ENCODE data around the gene HEXB. TPM values are rescaled to one million over a fixed set of nuclear protein-coding genes. Genes with fewer than 3 reads are reported as not detected.

HEXB gene
- total RNA-seq, 2 experiments from 2014 or later, result 46.2 to 49.1 TPM

GRCh38 chr5:74649421-74649973, 35.5 kb upstream of the HEXB start:
- DNase-seq, result no peak
- no peak for TF ChIP-seq CTCF (IDR thresholded peaks at IDR 0.05)
- Mint-ChIP-seq H3K27ac (no peak overlapping the region), H3K36me3 (ENCODE audit: low read depth) (no peaks in the 10 kb centered on the region), H3K27me3 (peaks cover 12% of the 10 kb centered on the region), H3K9me3 (no peaks in the 10 kb centered on the region), H3K4me1 (ENCODE audit: low read depth) (no peaks in the 10 kb centered on the region), H3K4me3 (no peak overlapping the region)
- ATAC-seq, result no peak
- ChIA-PET POLR2A (no interaction called here), CTCF (interaction anchor here (0.6 to 2.2 kb wide), 19 partner anchors 9 to 750 kb away, joined by 3 to 27 read pairs (median 3); no protein-coding TSS in a partner anchor)
- intact Hi-C loops (cut with micrococcal nuclease), result loop anchor here (2.0 to 5.0 kb wide), 2 partner anchors 747 to 1057 kb away; no protein-coding TSS in a partner anchor

- H3K27me3 Mint-ChIP-seq, result peaks cover 12% of the 10 kb centered on the region
- no peak overlapping the region for H3K27ac Mint-ChIP-seq
- POLR2A ChIA-PET, result no interaction called here
- no peak overlapping the region for H3K4me3 Mint-ChIP-seq
- H3K36me3 Mint-ChIP-seq (ENCODE audit: low read depth), result no peaks in the 10 kb centered on the region
- H3K9me3 Mint-ChIP-seq, result no peaks in the 10 kb centered on the region
- CTCF ChIA-PET, result interaction anchor here (1.6 to 2.3 kb wide), 2 partner anchors 11 to 749 kb away, joined by 3 to 10 read pairs; partner anchors contain the start of gene ENC1
- no peaks in the 10 kb centered on the region for H3K4me1 Mint-ChIP-seq (ENCODE audit: low read depth)
- no peak for TF ChIP-seq CTCF (IDR thresholded peaks at IDR 0.05)
- no peak for DNase-seq
- intact Hi-C loops (cut with micrococcal nuclease), result no loop called here
- no peak for ATAC-seq
Measured at GRCh38 chr5:74651710-74652109, 33.3 kb upstream of the HEXB start.

- H3K27me3 Mint-ChIP-seq, result peaks cover 13% of the 10 kb centered on the region
- H3K4me3 Mint-ChIP-seq, result no peak overlapping the region
- TF ChIP-seq CTCF (IDR thresholded peaks at IDR 0.05), result no peak
- ATAC-seq (no peak), DNase-seq (no peak)
- no peak overlapping the region for H3K27ac Mint-ChIP-seq
- intact Hi-C loops (cut with micrococcal nuclease), result no loop called here
- no peaks in the 10 kb centered on the region for H3K36me3 Mint-ChIP-seq (ENCODE audit: low read depth)
- H3K9me3 Mint-ChIP-seq, result no peaks in the 10 kb centered on the region
- H3K4me1 Mint-ChIP-seq (ENCODE audit: low read depth), result no peaks in the 10 kb centered on the region
- CTCF ChIA-PET, result interaction anchor here (1.6 to 2.3 kb wide), 2 partner anchors 12 to 750 kb away, joined by 3 to 10 read pairs; partner anchors contain the start of gene ENC1
- POLR2A ChIA-PET, result no interaction called here
Measured at GRCh38 chr5:74652576-74652975, 32.5 kb upstream of the HEXB start.

- Mint-ChIP-seq H3K4me3 (no peak overlapping the region), H3K4me1 (ENCODE audit: low read depth) (no peaks in the 10 kb centered on the region), H3K27me3 (peaks cover 10% of the 10 kb centered on the region), H3K36me3 (ENCODE audit: low read depth) (no peaks in the 10 kb centered on the region), H3K27ac (no peak overlapping the region), H3K9me3 (no peaks in the 10 kb centered on the region)
- POLR2A ChIA-PET, result no interaction called here
- intact Hi-C loops (cut with micrococcal nuclease), result no loop called here
- no peak for ATAC-seq
- CTCF ChIA-PET, result interaction anchor here (0.9 to 2.1 kb wide), 3 partner anchors 10 to 752 kb away, joined by 3 to 8 read pairs (median 4); no protein-coding TSS in a partner anchor
- TF ChIP-seq CTCF (IDR thresholded peaks at IDR 0.05), result no peak
- DNase-seq, result no peak
Measured at GRCh38 chr5:74653991-74654390, 31.0 kb upstream of the HEXB start.

GRCh38 chr5:74655206-74655605, 29.8 kb upstream of the HEXB start:
- CTCF ChIA-PET, result interaction anchor here (1.3 to 2.1 kb wide), 2 partner anchors 11 to 753 kb away, joined by 4 to 8 read pairs; no protein-coding TSS in a partner anchor
- intact Hi-C loops (cut with micrococcal nuclease), result no loop called here
- H3K4me3 Mint-ChIP-seq, result no peak overlapping the region

More at GRCh38 chr5:74655206-74655605, 29.8 kb upstream of the HEXB start:
- Mint-ChIP-seq H3K4me1 (ENCODE audit: low read depth) (no peaks in the 10 kb centered on the region), H3K27ac (no peak overlapping the region), H3K36me3 (ENCODE audit: low read depth) (no peaks in the 10 kb centered on the region), H3K9me3 (no peaks in the 10 kb centered on the region), H3K27me3 (peaks cover 12% of the 10 kb centered on the region)
- POLR2A ChIA-PET, result no interaction called here
- TF ChIP-seq CTCF (IDR thresholded peaks at IDR 0.05), result no peak
- no peak for DNase-seq
- no peak for ATAC-seq

Measured in activated CD8-positive, alpha-beta T cell treated with anti-CD3 and anti-CD28 coated beads for 36 hours (primary cell).